GM21423 (cell line): ENCODE results near the gene PRSS12.
"Not testable (repeated sequence)": the region's sequence is repeated elsewhere in the genome, so short reads cannot be mapped to it uniquely, and the experiment has no call there.

Experiments
- ATAC-seq: cut with Tn5 transposase; IDR thresholded peaks from one replicate; pipeline ENCODE4 v1.9.1; 2021; ENCODE audit warnings: mild to moderate bottlenecking, moderate library complexity; ENCODE audit not compliant: unreplicated experiment

PRSS12 gene

DNA sequence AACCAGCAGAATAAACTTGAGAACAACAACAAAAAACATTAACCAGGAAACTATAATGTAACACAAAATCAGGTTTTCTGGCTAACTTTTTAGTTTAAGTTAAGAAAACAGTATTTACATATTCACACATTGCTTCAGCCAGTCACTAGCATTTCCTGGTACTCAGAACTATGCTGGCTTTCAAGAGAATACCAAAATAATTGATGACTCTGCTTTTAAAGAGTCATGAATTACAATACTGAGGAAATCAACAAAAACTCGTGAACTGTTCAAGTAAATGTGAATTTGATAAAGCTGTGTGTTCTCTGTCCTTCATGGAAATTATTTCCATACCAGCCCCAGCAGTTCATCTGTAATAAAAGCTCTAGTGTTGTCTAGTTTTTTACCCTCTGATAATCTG is 27.4 kb downstream of the PRSS12 start:
- ATAC-seq: no peak

DNA sequence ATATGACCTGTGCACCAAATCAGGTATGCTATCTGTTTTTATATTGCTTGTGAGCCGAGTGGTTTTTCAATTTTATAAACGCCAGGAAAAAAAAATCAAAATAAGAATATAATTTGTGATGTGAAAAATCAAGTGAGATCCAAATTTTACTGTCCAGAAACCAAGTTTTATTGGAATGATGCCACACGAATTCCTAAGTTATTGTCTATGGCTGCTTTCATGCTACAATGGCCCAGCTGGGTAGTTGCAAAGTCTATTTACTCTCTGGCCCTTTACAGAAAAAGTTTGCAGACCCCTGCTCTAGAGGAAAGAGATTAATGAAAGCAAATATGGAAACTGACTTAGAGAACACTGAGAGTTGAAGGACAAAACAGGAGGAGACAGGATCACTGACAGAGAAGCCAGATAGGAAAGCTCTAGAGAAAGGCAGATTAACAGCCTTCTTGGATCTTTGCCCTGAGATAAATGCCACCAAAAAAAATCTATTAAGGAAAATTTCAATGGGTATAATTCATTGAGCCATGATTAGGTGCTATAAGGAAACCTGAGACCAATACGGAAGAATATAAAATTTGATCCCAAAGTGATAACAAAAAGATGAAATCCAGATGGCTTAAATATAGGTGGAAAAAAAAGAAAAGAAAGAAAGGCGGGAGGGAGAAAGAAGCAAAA is 29.8 kb downstream of the PRSS12 start:
- no peak for ATAC-seq

DNA sequence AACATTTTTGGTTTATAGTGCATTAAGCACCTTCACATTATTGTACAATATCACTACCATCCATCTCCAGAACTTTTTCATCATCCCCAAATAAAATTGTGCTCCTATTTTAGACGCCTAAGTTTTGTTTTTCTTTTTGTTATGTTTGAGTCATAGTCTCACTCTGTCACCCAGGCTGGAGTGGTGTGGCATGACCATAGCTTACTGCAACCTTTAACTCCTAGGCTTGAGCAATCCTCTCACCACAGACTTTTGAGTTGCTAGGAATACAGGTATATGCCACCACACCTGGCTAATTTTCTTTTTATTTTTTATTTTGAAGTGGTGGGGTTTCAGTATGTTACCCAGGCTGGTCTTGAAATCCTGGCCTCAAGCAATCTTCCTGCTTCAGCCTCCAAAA is 33.9 kb downstream of the PRSS12 start:
- no peak for ATAC-seq

DNA sequence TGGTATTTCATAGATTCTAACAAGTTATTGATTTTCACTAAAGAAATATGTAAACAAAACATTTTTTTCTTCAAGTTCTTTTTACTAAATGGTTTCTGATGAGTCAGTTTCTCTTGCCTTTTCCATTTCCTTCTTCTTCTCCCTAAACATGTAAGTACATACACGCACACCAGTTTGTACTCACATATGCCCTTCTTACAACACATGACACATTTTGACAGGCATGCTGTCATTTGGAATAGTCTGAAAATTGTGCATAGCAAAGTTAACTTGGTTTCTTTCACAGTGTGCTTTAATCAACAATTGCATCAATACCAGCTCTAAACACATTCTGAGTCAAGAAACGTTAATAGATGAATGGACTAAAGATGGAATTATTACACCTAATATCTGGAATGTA is 35.1 kb downstream of the PRSS12 start:
- no peak for ATAC-seq

DNA sequence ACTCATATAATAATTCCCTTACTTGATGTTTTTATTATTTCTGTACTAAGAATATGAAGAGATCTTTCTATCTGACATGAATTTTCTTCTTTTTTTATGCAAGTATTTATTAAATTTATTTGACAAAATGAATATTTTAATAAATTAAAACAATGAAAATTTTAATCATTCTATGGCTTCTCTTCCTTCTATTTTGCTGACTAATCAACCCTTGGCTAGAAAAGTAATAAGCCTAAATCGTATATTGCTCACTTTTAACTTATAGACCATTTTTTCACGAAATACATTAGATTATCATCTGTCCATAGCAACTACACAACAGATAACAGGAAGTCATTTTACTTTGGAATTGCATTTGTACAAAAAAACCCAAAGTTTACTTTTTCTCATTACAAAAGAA is 38.6 kb downstream of the PRSS12 start:
- no peak for ATAC-seq

DNA sequence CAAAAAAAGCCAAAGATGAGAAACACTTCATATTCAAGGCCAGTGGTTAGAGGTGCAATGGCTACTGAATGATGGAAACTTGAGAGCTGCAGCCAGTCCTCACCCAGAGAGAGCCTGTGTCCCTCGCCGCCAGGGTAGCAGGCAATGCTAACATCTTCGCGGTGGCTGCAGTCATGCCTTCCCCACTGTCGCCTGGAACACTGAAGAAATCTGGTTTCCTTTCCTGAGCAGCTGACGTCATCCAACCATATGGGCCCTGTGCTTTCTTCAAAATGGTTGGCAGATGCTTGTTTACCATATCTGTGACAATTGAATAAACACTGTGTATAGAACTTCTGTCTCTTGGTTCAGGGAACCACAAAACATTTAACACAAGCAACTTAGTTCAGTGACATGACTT is 39.7 kb downstream of the PRSS12 start:
- ATAC-seq: no peak

DNA sequence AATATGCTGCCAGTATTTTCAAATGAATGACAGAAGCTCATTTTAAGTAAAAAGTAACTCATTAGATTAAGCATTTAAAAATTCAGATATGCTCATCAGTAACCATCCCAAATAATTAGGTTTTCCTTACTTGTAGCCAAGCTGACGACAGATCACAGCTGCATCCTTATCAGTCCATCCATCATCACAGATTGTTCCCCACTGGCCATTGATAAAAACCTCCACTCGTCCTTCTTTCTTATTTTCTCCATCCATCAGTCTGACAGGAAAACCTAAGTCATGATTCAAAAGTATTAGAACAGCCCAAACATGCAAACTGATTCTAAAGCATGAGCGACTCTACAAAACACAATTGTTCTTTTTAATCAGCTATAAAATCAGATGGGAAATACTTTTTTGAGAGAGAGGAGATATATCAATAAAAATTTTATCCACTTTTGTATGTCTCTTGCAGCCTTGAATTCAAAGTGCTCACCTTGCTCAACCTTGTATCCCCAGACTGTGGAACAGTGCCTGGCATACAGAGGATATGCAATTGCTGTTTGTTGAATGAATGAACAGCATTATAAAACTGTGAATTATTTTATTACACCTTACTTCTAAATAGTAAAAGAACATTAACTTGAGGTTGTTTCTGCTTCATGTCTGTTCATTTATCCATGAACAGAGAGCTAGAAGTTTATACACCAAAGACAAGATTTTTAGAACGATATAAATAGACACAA is 44.3 kb downstream of the PRSS12 start:
- no peak for ATAC-seq

DNA sequence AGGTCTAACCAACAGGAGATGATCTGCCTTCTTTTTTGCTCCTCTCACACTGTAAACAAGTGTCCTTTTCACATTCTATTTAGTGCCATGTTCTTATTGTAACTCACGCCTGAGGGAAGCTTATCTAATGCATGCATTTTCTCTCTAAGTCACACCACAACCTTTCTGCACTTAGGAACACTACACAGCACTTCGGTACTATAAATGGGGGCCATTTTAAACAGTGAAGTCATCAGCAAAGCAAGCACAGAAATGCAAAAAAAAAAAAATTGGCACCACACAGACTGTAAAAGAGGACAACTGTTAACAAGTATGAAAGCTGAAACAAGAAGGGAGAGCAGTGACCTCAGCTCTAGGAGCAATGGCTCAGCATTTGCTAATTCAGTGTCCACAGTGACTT is 45.2 kb downstream of the PRSS12 start:
- no peak for ATAC-seq

DNA sequence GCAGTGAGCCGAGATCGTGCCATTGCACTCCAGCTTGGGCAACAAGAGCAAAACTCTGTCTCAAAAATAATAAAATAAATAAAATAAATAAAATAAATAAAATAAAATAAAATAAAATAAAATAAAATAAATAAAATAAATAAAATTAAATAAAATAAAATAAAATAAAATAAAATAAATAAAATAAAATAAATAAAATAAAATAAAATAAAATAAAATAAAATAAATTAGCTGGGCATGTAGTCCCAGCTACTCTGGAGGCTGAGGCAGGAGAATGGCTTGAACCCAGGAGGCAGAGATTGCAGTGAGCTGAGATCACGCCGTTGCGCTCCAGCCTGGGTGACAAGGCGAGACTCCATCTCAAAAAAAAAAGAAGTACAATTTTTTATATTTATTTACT is 53.2 kb downstream of the PRSS12 start:
- ATAC-seq: not testable (repeated sequence)

DNA sequence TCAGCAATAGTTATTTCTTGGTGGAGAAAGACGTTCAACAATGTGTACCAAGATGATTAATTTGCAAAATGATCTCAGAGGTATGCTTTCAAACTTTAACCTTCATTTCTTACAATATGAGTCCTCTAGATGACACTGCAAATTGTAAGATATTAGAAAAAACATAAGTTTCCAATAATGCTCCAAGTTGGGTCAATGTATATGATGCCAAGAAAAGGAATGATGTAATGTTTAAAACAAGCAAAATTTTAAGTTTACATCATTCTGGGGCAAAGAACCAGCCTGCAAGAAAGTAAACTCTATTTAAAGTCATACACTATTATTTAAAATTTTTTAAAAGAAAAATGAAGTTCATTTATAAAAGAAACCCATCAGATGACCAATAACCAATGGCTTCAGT is 56.1 kb downstream of the PRSS12 start:
- no peak for ATAC-seq

DNA sequence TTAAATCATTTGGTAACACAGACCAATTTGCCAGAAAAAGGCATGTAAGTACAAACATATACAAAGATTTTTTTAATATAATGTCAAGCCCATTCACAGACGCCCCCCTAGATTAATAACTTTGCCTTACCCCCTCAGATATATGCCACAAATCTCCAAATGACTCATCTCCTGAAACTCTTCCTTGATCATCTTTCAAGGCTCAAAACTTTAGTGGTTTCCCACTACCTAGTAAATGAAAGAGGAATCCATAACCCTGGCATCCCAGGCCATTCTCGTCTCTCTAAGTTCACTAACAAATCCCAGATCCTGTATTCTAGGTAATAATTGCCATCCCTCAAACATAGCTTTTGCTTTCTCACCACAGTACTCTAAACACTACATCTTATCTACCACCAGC is 61.9 kb downstream of the PRSS12 start:
- no peak for ATAC-seq

DNA sequence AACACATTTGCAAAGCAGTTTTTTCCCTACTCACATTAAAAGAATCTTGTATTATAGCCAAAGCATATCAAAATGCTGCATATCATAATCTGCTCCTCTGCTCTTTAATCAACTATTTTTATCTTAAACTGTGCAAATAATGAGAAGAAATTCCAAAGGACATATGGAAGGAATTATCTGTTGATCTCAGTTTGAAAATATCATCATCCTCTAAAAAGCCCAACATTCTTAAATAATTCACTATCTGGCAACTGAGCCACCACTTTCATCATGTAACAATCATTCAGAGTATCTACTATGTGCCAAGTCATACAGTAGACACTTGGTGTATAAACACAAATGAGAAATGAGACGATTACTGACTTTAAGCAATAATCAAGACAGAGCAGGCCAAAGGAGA is 63.0 kb downstream of the PRSS12 start:
- ATAC-seq: no peak

DNA sequence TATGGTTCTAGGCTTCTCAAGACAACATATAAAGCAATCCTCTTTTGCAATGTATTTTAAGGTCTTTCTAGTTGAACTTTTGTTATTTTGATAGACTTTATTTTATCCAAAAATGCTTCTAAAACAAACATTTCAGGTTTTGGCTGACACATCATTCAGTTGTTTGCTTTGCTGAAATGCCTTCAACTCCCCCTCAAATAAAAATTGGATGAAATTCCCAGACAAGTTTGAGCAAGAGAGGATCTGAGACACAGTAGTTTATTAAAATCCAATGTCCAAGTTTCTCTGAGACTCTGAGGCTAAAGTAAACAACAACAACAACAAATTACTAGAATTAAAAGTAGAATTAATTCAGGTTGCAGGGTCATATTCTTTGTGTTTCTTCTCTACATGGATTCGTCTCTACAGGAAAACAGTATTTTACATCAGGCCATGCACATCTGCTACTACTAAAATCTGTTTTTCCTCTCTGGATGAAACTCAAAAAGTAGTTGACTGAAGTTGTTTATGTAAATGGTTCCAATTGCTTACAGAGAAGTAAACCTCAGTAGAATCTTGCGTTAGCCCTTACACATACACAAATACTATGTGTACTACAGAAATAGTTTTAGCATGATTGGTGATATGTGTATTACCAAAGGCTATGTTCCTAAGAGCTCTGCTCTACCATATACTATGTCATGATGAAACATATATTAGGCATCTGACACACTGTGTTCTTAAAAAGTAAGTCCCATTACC is 64.9 kb downstream of the PRSS12 start:
- ATAC-seq: no peak

DNA sequence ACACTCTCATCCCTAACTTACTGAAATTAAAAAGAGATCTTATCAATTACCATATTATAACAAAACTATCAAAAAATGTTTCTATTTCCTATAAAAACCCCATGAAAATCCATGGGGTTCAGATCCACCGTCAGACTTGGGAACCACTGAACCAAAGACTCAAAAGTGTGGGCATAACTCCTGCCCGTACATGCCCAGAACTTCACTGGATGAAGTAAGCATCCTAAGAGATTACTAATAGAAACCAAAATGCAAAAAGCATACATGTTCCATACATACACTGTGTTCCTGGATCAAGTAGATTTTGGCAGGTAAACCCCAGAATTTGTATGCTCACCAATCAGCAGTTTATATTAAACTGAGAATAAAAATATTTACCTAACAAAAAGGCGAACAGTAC is 66.1 kb downstream of the PRSS12 start:
- no peak for ATAC-seq

DNA sequence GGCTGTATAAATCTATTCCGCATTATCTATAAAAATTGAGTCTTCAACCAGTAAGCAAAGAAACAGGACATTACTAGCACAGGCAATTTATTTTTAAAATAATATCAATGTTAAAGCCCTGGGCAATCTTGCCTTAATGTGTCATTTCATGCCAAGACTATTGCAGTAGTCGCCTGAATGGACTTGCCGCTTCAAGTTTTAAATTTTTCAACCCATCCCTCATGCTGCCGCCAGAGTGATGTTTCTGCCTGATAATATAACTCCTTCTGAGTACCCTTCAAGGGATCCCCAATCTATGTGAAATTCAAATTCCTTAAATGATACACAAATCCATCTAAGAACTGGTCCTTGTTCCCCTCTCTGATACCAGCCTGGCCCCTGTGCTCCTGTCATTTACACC is 66.9 kb downstream of the PRSS12 start:
- no peak for ATAC-seq

DNA sequence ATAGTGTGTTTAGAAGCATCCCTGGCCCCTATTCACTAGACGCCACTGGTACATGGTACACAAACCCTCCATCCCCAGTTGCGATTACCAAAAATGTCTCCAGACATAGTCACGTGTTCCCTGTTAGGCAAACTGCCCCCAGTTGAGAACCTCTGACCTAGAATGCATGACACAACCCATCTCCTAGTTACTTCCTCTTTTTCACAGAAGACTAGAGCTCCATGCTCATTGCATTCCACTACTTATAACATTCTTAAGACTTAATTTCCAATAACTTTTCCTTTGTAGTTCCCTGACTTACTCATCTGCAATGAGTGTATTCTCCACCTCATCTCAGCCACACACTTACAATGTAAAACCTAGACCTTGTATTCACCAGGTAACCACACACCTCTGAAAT is 68.6 kb downstream of the PRSS12 start:
- peak; percentile 61 for ATAC-seq

DNA sequence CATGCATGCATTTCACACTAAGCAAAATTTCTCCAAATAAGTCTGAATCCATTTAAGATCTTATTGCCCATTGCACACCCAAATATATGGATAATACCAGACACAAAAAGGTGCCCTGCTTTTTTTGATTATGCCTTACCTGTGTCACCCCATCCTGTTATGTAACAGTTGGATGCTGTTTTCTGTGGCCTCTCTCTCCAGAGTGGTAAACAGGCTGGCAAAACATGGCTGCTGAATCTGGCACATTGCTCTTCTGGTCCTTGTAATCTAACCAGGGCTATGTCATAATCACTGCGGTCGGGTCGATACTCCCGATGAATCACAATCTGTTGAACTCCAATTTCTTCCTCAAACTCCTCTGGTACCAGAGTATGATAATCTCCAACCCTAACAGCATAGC is 70.1 kb downstream of the PRSS12 start:
- no peak for ATAC-seq

DNA sequence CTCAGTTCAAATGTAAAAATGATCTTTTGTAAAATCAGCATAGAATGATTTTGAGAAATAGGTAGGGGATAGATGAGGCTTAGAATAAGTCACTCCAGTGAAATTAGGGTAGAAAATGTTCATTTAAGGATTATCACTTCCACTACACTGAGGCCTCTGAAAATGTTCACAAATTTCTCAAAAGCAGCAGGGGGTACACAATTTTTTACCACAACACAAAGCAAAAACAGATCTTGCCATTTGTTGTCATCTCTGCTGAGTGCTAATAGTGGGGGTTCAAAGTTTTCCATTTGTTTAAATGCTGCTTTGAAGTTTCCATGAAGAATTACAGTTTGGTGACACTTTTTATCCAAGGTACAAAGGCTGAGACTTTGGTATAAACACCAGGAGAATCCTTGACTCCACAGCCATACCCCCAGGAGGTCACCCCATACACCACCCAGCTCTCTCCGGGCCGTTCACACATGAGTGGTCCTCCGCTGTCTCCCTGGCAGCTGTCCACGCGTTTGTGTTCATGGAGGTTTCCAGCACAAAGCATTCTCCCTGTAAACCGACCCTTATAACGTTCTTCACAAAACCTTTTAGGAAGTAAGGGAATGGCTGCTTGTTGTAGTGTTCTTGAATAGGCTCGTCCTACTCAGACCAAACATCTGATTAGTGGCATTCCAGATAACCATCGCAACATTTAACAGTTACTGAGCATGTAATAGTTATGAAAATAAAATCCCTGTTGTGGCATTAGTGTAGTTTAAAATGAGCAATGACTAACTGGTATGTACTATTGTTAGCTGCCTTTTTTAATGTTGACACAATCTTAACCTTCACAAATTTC is 71.0 kb downstream of the PRSS12 start:
- no peak for ATAC-seq

DNA sequence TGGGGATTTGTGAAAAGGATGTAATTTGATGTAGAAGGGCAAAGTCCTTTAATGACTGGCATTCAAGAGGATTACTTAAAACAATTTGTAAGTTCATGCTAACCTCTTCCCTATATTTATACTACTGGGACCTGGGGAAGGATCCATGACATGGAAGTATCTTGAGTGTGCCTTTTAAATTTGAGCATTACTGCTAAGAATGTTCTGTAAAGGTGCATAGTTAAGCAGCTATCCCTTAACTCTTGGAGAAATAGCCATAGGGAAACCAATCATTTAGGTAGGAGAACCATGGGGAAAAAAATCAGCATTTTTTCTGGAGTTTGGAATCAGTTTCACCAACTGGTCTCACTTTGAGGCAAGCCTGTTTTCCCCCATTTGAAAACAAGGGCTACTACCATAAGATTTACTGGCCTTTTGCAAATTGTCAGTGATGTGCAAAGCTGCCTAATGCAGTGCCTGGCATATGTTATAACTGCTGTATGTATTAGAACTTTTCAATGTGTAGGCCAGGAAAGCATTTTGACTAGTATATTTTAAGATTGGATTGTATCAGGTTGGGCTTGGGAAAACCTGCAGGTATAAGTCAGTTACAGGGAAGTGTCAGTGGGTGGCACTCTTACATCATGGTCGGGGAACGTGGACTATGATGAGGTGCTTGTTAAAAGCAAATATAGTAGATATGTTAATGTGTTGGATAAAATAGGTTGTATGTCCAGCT is 72.1 kb downstream of the PRSS12 start:
- peak; percentile 20 for ATAC-seq

DNA sequence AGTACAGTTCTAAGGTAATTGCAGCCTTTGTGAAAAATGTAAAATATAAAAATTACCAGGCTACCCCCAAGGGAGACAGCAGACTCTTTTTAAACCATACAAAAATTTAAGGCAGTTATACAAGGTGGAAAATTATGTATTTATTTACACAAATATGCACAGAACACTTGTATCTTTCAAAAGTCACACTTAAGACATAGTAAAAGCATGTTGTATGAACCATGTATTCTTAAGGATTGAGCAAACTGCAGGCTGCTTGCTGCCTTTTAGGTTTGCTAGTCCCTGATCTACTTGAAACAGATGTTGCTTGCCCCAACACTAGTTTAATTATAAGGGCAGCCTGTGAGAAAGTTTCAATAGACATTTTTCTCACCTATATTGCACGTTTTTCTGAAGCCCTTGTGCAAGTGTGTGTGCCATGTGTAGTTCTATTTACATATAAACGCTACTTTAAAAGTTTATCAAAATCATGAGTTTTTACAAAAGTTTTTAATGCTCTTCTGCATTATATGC is 72.8 kb downstream of the PRSS12 start:
- no peak for ATAC-seq
